Spleen (tissue), 7 donors: Measurements from ENCODE around the gene SNX13.

Experiments
- CTCF ChIP-seq, 11 experiments: fragments of 200-600 bp in 7 of 11; fragments of 450-650 bp in 4 of 11; sonication (generic) in 4 of 11; IDR thresholded peaks in 8 of 11; conservative IDR thresholded peaks in 3 of 11; 1 replicate in 7 of 11; 2 replicates in 4 of 11; pipeline versions ENCODE4 v1.4.0 to v1.8.0; 2016 to 2021; ENCODE audit warnings: antibody characterized with exemption in 11 of 11, inconsistent platforms in 4 of 11, mild to moderate bottlenecking in 1 of 11
- POLR2A ChIP-seq, 3 donors: fragments of 450-650 bp; IDR thresholded peaks; one replicate each; pipeline ENCODE4 v1.5.1; 2017; ENCODE audit warnings: antibody characterized with exemption in 3 of 3, mild to moderate bottlenecking in 1 of 3
- POLR2AphosphoS5 ChIP-seq, 3 donors: sonication (generic); formaldehyde crosslinking; IDR thresholded peaks; one replicate each; pipeline ENCODE4 v1.5.1; 2017; ENCODE audit warnings: antibody characterized with exemption in 3 of 3
- donor health status: DM: no; HTN: no; CAD: no; lungs with moderate emphysema.
- donor health status: DM: no; HTN: no; CAD: no.
- donor health status: DM: no; HTN: no; CAD: no.

GRCh38 chr7:17943006-17943405 lies 2.7 kb upstream of the SNX13 start:
- no peak for TF ChIP-seq CTCF (IDR thresholded peaks at IDR 0.05 in 8 of 11, conservative IDR thresholded peaks at IDR 0.05 in 3 of 11)
- no peak for TF ChIP-seq POLR2A (IDR thresholded peaks at IDR 0.05)
- TF ChIP-seq POLR2AphosphoS5 (IDR thresholded peaks at IDR 0.05): no peak
